IPS-11a (cell line): ENCODE results near the gene KMT2B.

Source experiments
- H3K4me3 ChIP-seq: one replicate; pipeline ENCODE4 v1.5.1; 2013; ENCODE audit warnings: low read depth, low read length, control low read depth

Gene KMT2B

DNA sequence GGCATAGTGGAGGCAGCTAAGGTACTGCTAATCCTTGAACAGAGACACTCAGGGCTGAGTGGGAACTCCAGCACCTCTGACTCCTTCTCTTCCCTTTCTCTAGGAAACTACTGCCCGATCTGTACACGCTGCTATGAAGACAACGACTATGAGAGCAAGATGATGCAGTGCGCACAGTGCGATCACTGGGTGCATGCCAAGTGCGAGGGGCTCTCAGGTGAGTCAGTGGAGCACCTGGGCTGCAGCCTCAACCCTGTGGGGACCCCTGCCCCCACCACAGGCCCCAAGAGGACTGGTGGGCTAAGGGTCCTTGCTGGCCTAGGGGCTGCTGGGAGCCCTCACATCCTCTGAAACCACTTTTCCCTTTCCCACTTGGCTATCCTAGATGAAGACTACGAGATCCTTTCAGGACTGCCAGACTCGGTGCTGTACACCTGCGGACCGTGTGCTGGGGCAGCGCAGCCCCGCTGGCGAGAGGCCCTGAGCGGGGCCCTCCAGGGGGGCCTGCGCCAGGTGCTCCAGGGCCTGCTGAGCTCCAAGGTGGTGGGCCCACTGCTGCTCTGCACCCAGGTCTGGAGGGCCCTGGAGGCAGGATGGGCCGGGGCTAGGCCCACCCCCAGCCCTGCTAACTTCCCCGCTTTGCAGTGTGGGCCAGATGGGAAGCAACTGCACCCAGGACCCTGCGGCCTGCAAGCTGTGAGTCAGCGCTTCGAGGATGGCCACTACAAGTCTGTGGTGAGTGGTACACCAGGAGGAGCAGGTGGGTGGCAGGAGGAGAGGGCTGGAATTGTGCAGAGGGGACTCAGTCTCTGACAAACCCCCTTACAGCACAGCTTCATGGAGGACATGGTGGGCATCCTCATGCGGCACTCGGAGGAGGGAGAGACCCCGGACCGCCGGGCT lies 9.5 kb downstream of the KMT2B start:
- H3K4me3 ChIP-seq, result no peak overlapping the region

- H3K4me3 ChIP-seq, result no peak overlapping the region
Measured at GRCh38 chr19:35727956-35728706, 10.3 kb downstream of the KMT2B start.

- no peak overlapping the region for H3K4me3 ChIP-seq
Measured at GRCh38 chr19:35729021-35729420, 11.2 kb downstream of the KMT2B start.

- H3K4me3 ChIP-seq, result no peak overlapping the region
Measured at GRCh38 chr19:35729763-35730162, 12.0 kb downstream of the KMT2B start.

DNA sequence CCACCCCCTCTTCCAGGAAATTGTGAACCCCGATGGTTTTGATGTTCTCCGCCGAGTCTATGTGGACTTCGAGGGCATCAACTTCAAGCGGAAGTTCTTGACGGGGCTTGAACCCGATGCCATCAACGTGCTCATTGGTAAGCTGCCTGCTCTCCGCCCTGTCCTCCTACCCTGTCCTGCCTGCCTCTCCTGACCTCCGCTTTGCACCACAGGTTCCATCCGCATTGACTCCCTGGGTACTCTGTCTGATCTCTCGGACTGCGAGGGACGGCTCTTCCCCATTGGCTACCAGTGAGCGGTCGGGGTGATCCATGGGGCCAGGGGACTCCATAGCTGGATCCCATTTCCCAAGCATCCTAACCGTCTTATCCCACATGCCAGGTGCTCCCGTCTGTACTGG lies 12.5 kb downstream of the KMT2B start:
- no peak overlapping the region for H3K4me3 ChIP-seq

GRCh38 chr19:35731353-35731752 lies 13.6 kb downstream of the KMT2B start:
- no peak overlapping the region for H3K4me3 ChIP-seq

DNA sequence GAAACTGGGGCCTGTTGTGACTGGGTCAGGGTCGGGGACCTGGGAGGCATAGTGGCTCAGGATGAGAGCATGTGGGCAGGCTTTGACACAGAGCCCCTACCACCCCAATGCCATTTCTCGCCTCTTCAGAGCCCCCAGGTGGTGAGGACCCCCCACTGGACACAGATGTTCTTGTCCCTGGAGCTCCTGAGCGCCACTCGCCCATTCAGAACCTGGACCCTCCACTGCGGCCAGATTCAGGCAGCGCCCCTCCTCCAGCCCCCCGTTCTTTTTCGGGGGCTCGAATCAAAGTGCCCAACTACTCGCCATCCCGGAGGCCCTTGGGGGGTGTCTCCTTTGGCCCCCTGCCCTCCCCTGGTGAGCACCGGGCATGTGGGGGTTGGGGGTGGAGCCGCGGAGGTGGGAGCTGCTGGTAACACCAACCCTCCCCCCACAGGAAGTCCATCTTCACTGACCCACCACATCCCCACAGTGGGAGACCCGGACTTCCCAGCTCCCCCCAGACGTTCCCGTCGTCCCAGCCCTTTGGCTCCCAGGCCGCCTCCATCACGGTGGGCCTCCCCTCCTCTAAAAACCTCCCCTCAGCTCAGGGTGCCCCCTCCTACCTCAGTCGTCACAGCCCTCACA lies 14.1 kb downstream of the KMT2B start:
- no peak overlapping the region for H3K4me3 ChIP-seq

- H3K4me3 ChIP-seq, result no peak overlapping the region
Measured at GRCh38 chr19:35732540-35733179, 14.9 kb downstream of the KMT2B start.

DNA sequence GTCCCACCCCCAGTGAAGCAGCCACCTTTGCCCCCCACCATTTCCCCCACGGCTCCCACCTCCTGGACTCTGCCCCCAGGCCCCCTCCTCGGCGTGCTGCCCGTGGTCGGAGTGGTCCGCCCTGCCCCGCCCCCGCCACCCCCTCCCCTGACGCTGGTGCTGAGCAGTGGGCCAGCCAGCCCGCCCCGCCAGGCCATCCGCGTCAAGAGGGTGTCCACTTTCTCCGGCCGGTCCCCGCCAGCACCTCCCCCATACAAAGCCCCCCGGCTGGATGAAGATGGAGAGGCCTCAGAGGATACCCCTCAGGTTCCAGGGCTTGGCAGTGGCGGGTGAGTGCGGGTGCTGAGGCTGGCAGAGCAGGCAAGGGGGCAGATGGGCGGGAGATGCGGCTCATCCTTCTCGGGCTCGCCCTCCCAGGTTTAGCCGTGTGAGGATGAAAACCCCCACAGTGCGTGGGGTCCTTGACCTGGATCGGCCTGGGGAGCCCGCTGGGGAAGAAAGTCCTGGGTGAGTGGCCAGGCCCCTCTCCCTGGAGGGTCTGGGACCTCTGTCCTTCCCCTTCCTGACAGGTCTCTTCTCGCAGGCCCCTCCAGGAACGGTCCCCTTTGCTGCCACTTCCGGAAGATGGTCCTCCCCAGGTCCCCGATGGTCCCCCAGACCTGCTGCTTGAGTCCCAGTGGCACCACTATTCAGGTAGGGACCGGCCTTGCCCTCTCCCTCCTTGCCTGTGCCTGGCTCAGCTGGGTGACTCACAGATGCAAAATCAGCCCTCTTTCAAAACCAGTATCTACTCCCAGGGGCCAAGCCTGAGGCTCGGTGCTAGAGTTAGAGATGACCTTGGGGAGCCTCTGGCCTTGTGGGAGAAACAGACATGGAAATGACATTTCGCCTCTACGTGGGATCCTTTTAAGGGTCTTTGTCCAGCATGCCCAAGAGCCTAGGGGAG lies 15.7 kb downstream of the KMT2B start:
- no peak overlapping the region for H3K4me3 ChIP-seq

DNA sequence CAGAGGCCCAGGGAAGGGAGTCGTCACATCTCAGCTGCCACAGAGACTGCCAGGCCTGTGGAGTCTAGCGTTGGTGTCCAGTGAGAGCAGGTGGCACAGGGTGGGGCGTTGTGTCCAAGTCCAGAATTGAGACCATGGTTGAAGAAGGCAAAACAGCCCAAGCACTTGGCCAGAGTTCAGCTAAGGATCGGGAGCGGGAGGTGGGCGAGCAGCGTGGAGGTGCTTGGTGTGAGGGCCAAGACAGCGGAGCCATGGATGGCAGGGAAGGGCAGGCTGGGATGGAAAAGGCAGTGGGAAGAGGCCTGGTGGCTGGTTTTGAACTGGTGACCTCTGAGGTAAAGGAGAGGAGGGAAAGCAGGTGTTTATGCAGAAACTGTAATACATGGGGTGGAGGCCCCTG lies 16.5 kb downstream of the KMT2B start:
- H3K4me3 ChIP-seq, result no peak overlapping the region

DNA sequence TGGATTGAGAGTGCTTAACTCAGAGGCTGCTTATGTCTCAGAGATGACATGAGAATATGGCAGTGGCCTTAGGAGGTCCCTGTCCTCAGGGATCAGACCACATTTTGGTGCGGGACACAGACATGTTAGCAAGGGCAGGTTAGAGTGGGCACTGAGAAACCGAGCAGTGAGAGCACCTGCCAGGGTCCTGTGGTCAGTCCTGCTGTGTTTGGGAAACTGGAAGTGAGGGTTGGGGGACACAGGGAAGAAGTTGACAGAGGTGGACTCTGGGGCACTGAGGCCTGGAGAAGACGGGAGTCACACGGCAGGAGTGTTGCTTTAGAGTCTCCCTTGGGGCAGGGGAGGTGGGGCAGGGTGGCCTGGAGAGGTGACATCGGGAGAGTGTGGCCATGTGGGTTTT lies 17.1 kb downstream of the KMT2B start:
- H3K4me3 ChIP-seq, result no peak overlapping the region

GRCh38 chr19:35736913-35737886 lies 19.4 kb downstream of the KMT2B start:
- H3K4me3 ChIP-seq, result no peak overlapping the region

DNA sequence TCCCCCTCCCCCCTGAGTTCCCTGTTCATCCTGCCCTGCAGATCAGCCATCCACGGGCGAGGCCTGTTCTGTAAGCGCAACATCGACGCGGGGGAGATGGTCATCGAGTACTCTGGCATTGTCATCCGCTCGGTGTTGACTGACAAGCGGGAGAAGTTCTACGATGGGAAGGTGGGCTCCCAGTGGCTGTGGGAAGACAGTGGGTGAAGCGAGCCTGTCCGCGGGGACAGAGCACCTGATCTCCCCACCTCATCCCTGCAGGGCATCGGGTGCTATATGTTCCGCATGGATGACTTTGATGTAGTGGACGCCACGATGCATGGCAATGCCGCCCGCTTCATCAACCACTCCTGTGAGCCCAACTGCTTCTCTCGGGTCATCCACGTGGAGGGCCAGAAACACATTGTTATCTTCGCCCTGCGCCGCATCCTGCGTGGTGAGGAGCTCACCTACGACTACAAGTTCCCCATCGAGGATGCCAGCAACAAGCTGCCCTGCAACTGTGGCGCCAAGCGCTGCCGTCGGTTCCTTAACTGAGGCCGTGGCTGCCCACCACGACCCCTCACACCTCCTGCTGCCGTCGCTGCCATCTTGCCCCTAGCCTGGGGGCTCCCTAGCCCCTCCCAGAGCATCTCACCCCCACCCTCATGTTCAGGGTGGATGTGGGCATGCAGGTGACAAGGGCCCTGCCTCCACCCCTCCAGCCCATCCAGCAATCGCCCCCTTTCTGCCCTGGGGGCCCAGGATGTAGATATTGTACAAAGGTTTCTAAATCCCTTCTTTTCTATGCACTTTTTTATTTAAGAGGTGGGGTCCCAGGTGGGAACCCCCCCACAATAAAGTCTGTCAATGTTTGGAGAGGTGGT lies 20.5 kb downstream of the KMT2B start:
- H3K4me3 ChIP-seq, result no peak overlapping the region

DNA sequence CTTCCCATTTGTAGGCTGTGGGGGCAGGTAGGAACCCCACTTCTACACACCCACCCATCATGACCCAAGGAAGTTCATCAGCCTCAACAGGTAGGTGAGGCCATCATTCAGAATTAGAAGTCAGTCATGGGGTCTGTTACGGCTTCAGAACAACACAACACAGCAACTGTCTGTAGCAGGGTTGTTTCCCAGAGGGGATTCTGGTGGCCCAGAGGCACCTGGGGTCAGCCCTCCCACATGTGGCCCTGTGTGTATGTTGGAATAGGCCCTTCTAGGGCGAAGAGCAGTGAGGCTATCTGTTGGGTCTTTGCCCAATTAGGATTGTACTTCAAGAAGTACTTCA lies 21.1 kb downstream of the KMT2B start:
- no peak overlapping the region for H3K4me3 ChIP-seq

DNA sequence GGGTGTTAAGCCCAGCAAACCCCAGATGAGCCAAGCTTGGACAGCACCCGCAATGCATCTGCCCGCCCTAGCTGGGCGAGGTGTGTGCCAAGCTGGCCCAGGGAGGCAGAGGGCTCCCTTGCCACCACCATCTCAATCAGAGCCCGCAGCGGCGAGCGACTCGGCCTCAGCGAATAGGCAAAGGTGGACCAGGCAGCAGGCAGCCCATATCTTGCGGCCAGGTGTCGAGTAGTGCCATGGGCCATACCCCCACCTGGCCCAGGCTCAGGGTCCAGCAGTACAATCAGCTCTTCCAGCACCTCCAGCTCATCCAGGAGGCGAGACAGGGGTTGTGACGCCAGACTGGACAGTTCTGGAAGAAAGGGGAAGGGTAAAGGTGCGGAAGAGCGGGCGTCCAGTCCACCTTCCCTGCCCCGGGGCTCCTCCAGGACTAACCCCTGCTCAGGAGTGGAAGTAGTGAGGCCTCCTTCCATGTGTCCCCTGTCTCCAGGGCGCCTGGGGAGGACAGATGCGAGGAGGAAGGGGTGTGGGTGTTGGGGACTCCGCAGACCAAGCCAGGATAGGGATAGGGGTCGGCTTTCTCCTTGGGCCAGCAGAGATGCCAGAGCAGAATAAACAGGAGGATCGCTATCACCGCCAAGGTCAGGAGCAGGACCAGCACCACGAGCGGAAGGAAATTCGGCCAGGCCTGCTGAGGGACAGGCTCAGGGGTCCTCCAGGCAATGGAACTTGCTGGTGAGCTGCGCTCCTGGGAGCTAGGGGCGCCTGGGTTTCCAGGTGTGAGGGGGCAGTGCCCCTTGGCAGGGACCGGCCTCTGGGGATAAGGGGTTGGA lies 21.7 kb downstream of the KMT2B start:
- H3K4me3 ChIP-seq, result peak overlapping the region; percentile 61

DNA sequence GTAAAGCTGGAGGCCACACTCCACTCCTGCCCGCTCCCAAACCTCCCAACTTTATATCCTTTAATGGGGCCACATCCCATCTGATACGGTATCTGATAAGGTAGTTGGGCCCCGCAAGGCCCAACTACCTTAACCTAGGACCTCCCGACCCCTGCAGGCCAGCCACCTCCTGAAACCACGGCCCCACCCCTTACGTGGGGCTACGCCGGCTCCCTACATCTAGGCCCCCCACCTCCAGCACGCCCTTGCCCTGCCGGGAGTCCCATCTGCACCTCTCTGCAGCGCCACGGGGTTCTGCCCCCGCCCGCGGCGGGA lies 22.3 kb downstream of the KMT2B start:
- H3K4me3 ChIP-seq, result peak overlapping the region; percentile 61

GRCh38 chr19:35740423-35741202 lies 22.8 kb downstream of the KMT2B start:
- peak overlapping the region; percentile 61 for H3K4me3 ChIP-seq
